HG03039 (cell line): ENCODE data around the gene BCO2.

Experiments
- ATAC-seq: cut with Tn5 transposase; IDR thresholded peaks from one replicate; pipeline ENCODE4 v1.9.1; 2021; ENCODE audit warnings: mild to moderate bottlenecking, moderate library complexity; ENCODE audit not compliant: unreplicated experiment

The BCO2 gene

GRCh38 chr11:112212710-112213109, 37.4 kb downstream of the BCO2 start:
- no peak for ATAC-seq

GRCh38 chr11:112213753-112214152, 38.4 kb downstream of the BCO2 start:
- no peak for ATAC-seq

- ATAC-seq = no peak
These were observed 40.3 kb downstream of the BCO2 start for GRCh38 chr11:112215621-112216020.

- no peak for ATAC-seq
These were observed 41.3 kb downstream of the BCO2 start for GRCh38 chr11:112216561-112217105.

GRCh38 chr11:112219476-112220232, 44.3 kb downstream of the BCO2 start:
- peak; percentile 86 for ATAC-seq

- no peak for ATAC-seq
These were observed 46.0 kb downstream of the BCO2 start for GRCh38 chr11:112221274-112221835.

- no peak for ATAC-seq
These were observed 47.0 kb downstream of the BCO2 start for GRCh38 chr11:112222303-112222702.

- no peak for ATAC-seq
These were observed 47.8 kb downstream of the BCO2 start for GRCh38 chr11:112223121-112223520.

- no peak for ATAC-seq
These were observed 48.6 kb downstream of the BCO2 start for GRCh38 chr11:112223754-112224532.

GRCh38 chr11:112225753-112226061, 50.4 kb downstream of the BCO2 start:
- no peak for ATAC-seq

- ATAC-seq = peak; percentile 95
These were observed 50.9 kb downstream of the BCO2 start, which contains the start of gene PTS for GRCh38 chr11:112226062-112226830. Gene PTS, plus strand, starts transcription at chr11:112226428. Its CDS starts 16 bp downstream, at chr11:112226444.

GRCh38 chr11:112226831-112227401, 51.6 kb downstream of the BCO2 start:
- ATAC-seq = peak; percentile 37

- ATAC-seq = no peak
These were observed 52.2 kb downstream of the BCO2 start for GRCh38 chr11:112227471-112227870.

GRCh38 chr11:112228706-112229105, 53.4 kb downstream of the BCO2 start:
- no peak for ATAC-seq

GRCh38 chr11:112229159-112229558, 53.8 kb downstream of the BCO2 start:
- no peak for ATAC-seq

- ATAC-seq = no peak
These were observed 54.6 kb downstream of the BCO2 start for GRCh38 chr11:112229746-112230433.

GRCh38 chr11:112231952-112232351, 56.6 kb downstream of the BCO2 start:
- no peak for ATAC-seq

- ATAC-seq = no peak
These were observed 60.6 kb downstream of the BCO2 start for GRCh38 chr11:112235750-112236390.

- no peak for ATAC-seq
These were observed 62.1 kb downstream of the BCO2 start for GRCh38 chr11:112237451-112237850.
